GM18867 (cell line): ENCODE results near the gene FGF18.

Experiments used
- ATAC-seq: cut with Tn5 transposase; IDR thresholded peaks from one replicate; pipeline ENCODE4 v1.9.1; 2021; ENCODE audit warnings: mild to moderate bottlenecking, moderate library complexity; ENCODE audit not compliant: unreplicated experiment

Gene FGF18

GRCh38 chr5:171462928-171463861, 43.7 kb downstream of the FGF18 start:
- no peak for ATAC-seq

GRCh38 chr5:171463862-171464229, 44.4 kb downstream of the FGF18 start:
- no peak for ATAC-seq

GRCh38 chr5:171464829-171465228, 45.4 kb downstream of the FGF18 start:
- ATAC-seq, result no peak

- ATAC-seq, result no peak
Measured at GRCh38 chr5:171467107-171467506, 47.7 kb downstream of the FGF18 start.

- ATAC-seq, result no peak
Measured at GRCh38 chr5:171469326-171469725, 49.9 kb downstream of the FGF18 start.

GRCh38 chr5:171470420-171470819, 51.0 kb downstream of the FGF18 start:
- no peak for ATAC-seq

GRCh38 chr5:171474230-171474813, 54.9 kb downstream of the FGF18 start:
- ATAC-seq, result no peak

- no peak for ATAC-seq
Measured at GRCh38 chr5:171475596-171475995, 56.1 kb downstream of the FGF18 start.

GRCh38 chr5:171476701-171477100, 57.3 kb downstream of the FGF18 start:
- no peak for ATAC-seq

GRCh38 chr5:171477101-171477500, 57.7 kb downstream of the FGF18 start:
- ATAC-seq, result no peak

GRCh38 chr5:171477666-171478065, 58.2 kb downstream of the FGF18 start:
- ATAC-seq, result no peak

- no peak for ATAC-seq
Measured at GRCh38 chr5:171478946-171479775, 59.7 kb downstream of the FGF18 start.

GRCh38 chr5:171479776-171480125, 60.3 kb downstream of the FGF18 start:
- ATAC-seq, result no peak

GRCh38 chr5:171480239-171480638, 60.8 kb downstream of the FGF18 start:
- ATAC-seq, result no peak

GRCh38 chr5:171481571-171482433, 62.4 kb downstream of the FGF18 start:
- ATAC-seq, result no peak

- ATAC-seq, result no peak
Measured at GRCh38 chr5:171482434-171482730, 62.9 kb downstream of the FGF18 start.

- no peak for ATAC-seq
Measured at GRCh38 chr5:171483551-171484135, 64.2 kb downstream of the FGF18 start.

GRCh38 chr5:171484460-171484899, 65.0 kb downstream of the FGF18 start:
- no peak for ATAC-seq

- no peak for ATAC-seq
Measured at GRCh38 chr5:171485668-171486067, 66.2 kb downstream of the FGF18 start.

- ATAC-seq, result no peak
Measured at GRCh38 chr5:171486613-171487012, 67.2 kb downstream of the FGF18 start.
